Glomerular visceral epithelial cell (primary cell): ENCODE data around the gene CFAP410.

ENCODE experiments used
- DNase-seq: peaks from one replicate; pipeline ENCODE4 v3.0.0-alpha.2; 2016; ENCODE audit errors: extremely low spot score

Gene CFAP410

GRCh38 chr21:44298301-44298700 is 40.9 kb downstream of the CFAP410 start:
- no peak for DNase-seq

- peak; percentile 84 for DNase-seq
These were observed 41.5 kb downstream of the CFAP410 start for GRCh38 chr21:44297525-44298290.

- DNase-seq = no peak
These were observed 42.3 kb downstream of the CFAP410 start for GRCh38 chr21:44296916-44297315.

DNA sequence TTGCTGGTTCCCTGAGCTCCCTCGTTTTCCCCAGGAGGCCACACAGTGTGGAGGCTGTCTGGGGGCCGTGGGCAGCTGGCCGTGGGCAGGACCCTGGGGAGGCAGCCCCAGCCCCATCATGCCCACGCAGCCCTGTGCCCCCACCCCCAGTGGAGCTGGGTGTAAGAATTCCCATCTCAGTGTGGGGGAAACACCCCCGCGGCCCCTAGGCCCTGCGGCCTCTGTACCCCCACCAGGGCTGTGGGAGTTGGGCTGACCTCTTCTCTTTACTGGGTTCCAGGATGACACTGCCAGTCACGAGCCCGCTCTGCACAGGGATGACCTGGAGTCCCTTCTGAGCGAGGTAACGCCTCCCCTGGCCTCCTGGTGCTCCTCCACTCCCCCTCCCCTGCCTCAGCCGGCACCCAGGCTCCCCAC is 43.1 kb downstream of the CFAP410 start:
- no peak for DNase-seq

DNA sequence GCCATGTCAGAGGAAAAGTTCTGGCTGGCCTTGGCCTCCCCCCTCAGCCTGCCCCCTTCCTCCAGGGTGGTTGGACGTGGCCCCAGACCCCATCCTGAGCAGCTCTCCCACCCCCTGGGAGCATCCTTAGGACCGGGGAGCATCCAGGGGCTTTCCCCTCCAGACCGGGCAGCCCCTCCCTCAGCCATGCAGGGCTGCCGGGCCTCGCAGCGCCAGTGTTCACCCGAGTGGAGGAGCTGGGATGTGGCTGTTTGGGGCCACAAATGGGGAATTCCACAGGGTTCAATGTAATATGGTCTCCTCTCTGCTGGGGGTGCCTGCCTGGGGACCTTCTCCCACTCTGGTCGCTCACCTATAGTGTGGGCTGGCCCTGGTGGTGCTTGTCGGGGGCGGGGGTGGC is 43.5 kb downstream of the CFAP410 start:
- DNase-seq = no peak

- no peak for DNase-seq
These were observed 44.0 kb downstream of the CFAP410 start for GRCh38 chr21:44295163-44295573.

- DNase-seq = peak; percentile 13
These were observed 44.6 kb downstream of the CFAP410 start for GRCh38 chr21:44294391-44295162.

GRCh38 chr21:44293551-44294231 is 45.5 kb downstream of the CFAP410 start:
- no peak for DNase-seq

DNA sequence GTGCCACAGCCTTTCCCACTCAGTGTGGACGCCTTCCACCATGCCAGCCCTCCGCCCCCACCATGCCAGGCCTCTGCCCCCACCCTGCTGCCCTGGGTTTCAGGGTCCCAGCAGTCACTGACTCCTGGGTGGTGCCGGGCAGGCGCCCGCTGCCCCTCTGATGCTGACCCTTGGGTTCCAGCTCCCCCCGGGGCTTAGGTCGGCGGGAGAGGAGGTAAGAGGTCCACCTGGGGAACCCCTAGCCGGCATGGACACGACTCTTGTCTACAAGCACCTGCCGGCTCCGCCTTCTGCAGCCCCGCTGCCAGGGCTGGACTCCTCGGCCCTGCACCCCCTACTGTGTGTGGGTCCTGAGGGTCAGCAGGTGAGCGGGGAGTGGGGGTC is 46.4 kb downstream of the CFAP410 start:
- DNase-seq = no peak

GRCh38 chr21:44291936-44292811 is 47.0 kb downstream of the CFAP410 start:
- DNase-seq = no peak

DNA sequence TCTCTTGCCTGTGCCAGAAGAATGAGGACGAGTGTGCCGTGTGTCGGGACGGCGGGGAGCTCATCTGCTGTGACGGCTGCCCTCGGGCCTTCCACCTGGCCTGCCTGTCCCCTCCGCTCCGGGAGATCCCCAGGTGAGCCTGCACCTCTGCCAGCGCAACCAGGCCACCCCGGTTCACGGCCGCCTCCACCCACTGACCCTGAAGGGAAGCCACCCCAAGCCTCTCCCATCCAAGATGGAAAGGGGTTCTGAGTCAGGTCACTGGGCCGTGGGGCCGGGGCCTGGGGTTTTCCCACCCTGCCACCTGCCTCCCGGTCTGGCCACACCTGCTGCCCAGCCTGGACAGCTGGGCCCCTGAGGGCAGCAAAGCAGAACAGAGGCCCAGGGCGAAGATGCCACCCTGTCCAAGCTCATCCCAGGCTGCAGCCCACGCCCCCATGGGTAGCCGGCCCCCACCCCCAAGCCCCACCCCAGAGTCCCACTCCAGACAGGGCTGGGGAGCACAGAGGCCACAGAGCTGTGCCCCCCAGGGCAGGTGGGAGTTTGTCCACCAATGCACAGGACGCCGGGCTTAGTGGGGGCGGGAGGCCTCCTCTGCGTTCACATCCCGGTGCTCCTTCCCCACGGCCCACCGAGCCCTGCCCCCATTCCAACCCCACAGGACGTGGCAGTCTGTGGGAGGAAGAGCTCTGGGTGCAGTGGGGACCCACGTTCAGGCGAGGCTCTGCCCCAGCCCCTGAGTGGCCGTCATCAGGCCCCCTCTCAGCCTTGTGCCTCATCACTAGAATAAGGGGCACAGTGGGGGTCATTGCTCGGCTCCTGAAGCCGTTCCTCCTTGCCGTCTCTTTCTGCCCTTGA is 47.9 kb downstream of the CFAP410 start:
- DNase-seq = no peak

DNA sequence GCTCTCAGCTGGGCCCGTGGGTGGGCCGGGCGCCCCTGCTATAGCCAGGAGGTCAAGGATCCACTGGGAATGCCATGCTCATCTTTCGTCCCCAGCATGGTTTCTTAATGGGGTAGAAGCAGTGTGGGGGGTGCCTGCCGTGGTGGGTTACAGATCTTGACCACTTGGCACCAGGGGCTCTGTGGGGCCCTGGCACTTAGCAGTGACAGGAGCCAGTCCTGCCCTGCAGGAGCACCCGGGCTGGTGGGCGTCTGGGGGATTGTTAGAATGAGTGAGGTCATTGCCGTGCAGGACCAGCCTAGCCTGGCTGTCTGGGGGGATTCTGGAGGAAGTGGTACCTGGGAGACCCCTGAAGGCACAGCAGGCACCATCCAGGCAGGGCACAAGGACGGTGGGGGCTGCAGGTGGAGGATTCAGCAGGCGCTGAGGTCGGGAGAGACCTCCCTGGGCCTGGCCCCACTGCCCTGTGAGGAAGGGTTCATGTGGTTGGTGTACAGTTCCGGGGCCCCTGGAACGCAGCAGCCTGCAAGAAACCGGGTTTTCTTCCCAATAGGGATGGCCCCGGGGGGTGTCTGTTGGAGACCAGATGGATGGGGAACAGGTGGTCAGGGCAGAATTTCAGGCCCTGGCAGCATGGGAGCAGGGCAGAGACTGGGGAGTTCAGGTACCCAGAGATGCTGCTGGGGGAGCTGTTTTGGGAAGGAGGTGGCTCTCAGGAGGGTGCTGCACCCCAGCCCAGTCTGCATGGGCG is 48.7 kb downstream of the CFAP410 start:
- DNase-seq = no peak

DNA sequence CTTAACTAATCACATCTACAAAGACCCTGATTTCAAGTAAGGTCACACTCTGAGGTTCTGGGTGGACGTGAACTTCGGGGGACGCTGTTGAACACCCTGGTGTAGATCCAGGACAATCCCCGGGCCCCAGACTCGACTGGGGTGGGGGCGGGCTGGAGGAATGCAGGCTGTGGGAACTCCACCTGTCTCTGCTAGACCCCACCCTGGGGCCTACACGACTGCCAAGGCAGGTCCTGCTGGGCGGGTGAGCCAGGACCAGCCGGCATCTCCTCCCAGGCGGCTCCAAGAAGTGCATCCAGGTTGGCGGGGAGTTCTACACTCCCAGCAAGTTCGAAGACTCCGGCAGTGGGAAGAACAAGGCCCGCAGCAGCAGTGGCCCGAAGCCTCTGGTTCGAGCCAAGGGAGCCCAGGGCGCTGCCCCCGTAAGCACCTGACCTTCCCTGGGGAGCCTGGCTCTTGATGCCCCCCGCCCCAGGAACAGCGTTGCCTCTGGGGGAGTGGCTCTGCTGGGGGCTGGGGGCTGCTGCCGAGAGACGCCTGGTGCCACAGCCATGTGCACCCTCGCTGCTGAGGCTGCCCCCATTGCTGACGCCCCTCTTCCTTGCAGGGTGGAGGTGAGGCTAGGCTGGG is 49.7 kb downstream of the CFAP410 start:
- DNase-seq = no peak

DNA sequence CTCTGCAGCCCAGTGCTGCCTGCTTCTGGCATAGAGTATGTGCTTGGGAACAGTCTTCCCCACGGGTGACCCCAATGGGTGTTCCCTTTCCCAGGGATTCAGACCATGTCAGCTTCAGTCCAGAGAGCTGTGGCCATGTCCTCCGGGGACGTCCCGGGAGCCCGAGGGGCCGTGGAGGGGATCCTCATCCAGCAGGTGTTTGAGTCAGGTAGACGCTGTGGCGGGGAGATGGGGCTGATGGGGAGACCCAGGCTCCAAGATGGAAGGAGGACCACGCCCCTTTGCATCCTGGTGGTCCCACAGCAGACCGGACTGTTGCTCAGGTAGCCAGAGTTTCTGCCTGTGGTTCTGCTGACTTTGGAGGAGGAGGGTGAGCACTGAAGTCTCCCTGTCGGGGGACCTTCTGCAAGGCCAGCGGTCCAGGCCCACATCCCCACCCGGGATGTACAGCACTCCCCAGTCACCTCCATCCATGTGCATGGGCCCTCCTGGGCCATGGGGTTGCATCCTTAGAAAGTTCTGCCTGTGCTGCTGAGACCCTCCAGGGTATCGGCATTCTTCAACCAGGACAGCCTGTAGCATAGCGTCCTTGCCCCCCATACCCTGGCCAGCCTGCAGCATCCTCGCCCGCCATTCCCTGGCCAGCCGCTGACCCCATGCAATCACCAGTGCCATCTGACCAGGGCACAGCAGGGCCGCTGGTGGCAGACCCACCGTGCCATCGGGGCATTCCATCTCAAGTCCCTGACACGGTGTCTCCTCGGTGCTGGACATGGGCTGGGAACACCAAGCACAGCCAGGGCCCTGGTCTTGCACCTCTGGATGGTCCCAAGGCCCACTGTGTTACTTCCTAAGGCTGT is 50.7 kb downstream of the CFAP410 start:
- DNase-seq = no peak

DNA sequence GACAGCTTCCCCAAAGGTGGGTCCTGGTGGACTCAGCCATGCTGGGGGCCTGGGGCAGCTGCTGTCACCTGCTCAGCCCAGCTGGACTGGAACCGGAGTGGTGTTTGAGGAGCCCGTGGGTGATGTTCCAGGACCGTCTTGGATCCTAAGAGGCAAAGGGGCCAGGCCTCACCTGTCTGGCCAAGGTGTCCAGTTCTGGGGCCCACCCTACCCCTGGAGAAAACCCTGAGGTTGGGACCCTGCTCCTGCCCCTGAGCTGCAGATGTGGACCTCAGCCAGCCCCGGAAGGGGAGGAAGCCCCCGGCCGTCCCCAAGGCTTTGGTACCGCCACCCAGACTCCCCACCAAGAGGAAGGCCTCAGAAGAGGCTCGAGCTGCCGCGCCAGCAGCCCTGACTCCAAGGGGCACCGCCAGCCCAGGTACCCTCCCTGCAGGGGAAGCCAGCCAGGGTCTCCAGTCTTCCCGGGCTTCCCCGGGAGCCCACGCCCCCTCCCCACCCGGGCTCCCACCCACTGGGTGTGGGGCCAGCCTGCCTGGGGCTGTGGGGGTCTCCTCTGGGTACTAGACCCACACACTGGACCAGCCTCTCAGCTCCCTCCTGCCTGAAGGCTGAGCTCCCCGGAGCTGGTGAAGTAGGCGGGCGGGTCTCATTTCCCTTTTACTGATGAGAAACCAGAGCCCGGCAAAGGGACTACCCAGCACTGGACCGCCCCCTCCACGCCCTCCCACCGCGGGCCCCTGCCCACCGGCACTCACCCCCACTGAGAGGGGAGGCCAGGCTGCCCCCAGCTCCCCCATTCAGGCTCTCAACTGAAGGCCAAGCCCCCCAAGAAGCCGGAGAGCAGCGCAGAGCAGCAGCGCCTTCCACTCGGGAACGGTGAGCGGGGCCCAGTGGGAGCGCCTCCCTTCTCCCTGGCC is 52.2 kb downstream of the CFAP410 start:
- no peak for DNase-seq

- no peak for DNase-seq
These were observed 53.0 kb downstream of the CFAP410 start for GRCh38 chr21:44286086-44286715.
